ENCODE results near the gene CADM2.

DNA sequence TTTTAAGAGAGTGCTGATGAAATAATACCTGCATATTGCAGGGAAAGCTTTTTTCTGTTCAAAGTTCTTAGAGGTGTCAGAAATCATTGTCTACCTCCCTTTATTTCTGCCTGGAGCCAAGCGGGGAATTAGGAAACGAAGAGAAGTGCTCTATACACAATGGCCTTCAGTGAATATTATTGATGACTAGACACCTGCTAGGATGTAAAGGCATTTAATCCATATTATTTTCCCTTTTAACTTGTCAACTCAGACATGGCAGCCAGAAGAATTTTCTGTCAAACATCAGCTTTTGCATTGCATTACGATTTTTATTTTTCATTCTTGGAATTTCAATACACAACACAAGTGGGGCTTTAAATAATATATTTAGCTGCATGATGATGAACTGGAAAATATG lies 24.7 kb downstream of the CADM2 start:
- no peak for TF ChIP-seq CTCF (IDR thresholded peaks at IDR 0.05)
- no peak for TF ChIP-seq POLR2AphosphoS5 (IDR thresholded peaks at IDR 0.05)
- TF ChIP-seq POLR2A (IDR thresholded peaks at IDR 0.05): no peak

Measured in prostate gland (tissue), 2 donors.